ENCODE results near the gene LRRC36. TPM values are rescaled to one million over a fixed set of nuclear protein-coding genes. Genes with fewer than 3 reads are reported as not detected.

Gene LRRC36
- total and polyA plus RNA-seq, 2 of the 13 experiments (the other 11 are each of a cell fraction or from before 2014, with no cell fraction given) = 0.12 to 0.15 TPM

DNA sequence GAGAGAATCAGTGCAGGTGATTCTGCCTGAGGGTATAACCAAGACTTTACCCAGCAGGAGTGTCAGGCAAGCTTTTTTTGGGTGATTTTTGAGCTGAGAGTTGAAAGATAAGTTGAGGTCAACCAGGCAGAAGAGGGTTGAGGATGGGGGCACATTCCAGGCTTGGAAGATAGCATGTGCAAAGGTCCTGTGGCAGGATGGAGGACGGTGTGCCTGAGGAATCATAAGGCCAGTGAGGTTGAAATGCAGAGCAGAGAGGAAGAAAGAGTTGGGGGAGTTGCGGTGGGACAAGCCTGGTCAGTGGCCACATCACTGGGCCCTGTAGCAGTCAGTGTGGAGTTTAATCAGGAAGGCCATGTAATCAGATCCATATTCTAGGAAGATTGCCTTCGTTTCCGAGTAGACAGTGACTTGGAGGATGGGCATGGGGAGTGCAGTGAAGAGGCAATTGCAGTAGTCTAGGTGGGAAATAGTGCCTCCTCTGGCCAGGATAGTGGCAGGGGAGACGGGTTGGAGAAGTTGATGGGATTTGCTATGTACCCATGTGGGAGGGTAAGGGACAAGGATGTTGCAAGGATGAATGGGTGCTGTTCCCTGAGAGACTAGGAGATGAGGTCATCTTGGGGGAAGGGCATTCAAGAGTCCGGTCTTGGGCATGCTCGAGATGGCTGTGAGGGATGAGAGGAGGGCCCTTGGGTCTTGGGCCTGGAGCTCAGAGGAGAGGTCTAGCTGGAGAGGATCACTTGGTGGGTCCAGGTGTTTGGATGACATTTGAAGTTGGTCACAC, 43.4 kb upstream of the LRRC36 start:
- no peaks in the 10 kb centered on the region for H3K36me3 ChIP-seq (replicated peaks in 1 of 2; ENCODE audit: control insufficient read depth in 1 of 2, insufficient read depth in 2 of 2, low read length in 2 of 2)
- H3K4me3 ChIP-seq (replicated peaks in 1 of 3; ENCODE audit: insufficient read depth in 1 of 3, low read depth in 2 of 3, low read length in 3 of 3) = no peak overlapping the region
- no peaks in the 10 kb centered on the region for H3K27me3 ChIP-seq (ENCODE audit: control insufficient read depth in 1 of 2, insufficient read depth in 2 of 2, low read length in 2 of 2)
- no peak for DNase-seq (ENCODE audit: low spot score)
- intact Hi-C loops (cut with micrococcal nuclease; ENCODE audit: unreplicated experiment) = no loop called here
- no peaks in the 10 kb centered on the region for H4K20me1 ChIP-seq (ENCODE audit: insufficient read depth, low read length)
- H3K4me1 ChIP-seq (ENCODE audit: insufficient read depth, low read length) = peaks cover 14% of the 10 kb centered on the region
- no peak overlapping the region for H3K27ac ChIP-seq (ENCODE audit: extremely low read length, insufficient read depth, low read length)
- H3K9ac ChIP-seq (ENCODE audit: insufficient read depth, low read depth, low read length) = no peak overlapping the region
- POLR2A ChIA-PET = no interaction called here
- ATAC-seq = no peak
- BruUV-seq (replicated peaks) = no TSS peak
- H3K9me3 ChIP-seq (ENCODE audit: low read length) = no peaks in the 10 kb centered on the region
- no peak for FAIRE-seq
- CTCF ChIA-PET (ENCODE audit: low intra/inter-chr PET ratio, low total read pairs) = no interaction called here
- H3K4me2 ChIP-seq (ENCODE audit: low read depth, low read length) = no peak overlapping the region
- TF ChIP-seq NFIB (CRISPR knock-in tag; IDR thresholded peaks at IDR 0.05; ENCODE audit: borderline replicate concordance) (no peak), ATF7 (IDR thresholded peaks at IDR 0.05) (peak; percentile 72), ATF7 (CRISPR knock-in tag; IDR thresholded peaks at IDR 0.05) (no peak)
- WGBS (ENCODE audit: low lambda C conversion rate) = 77% methylated on average over 7 of the region's 7 CpGs
- no peak overlapping the region for H2AFZ ChIP-seq (ENCODE audit: low read length)
- H3K79me2 ChIP-seq (ENCODE audit: insufficient read depth, low read length) = peaks cover 4% of the 10 kb centered on the region
- in situ Hi-C loops (cut with HindIII; ENCODE audit: extremely low pct_ligation_motif_present, low pct_unique_long_range_greater_than_20kb) = no loop called here

DNA sequence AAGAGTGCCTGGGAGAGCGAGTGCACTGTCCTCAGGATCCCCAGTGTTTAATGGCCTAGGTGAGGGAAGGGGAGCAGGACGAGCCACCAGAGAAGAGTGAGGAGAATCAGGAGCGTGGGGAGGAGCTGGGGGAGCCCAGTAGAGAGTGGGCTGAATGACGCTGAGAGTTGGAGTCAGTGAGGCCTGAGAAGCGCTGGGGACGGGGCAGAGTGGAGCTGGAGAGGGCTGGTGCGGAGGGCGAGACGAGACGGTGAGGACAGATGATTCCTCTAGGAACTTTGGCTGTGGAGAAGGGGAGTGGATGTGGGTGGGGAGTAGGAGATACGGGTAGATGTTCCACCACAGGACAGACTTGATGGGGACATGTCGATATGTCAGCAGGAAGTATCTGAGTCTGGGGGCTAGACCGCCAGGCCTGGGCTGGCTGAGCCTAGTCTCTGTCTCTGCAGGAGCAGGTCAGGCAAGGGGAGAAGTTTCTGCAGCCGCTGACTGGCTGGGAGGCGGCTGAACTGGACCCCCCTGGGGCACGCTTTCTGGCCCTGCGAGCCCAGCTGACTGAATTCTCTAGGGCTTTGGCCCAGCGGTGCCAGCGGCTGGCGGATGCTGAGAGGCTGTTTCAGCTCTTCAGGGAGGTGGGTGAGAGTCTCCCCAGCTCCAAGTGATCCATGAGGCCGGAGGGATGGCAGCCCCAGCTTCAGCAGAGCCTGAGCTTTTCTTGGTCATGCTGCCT, 42.6 kb upstream of the LRRC36 start:
- in situ Hi-C loops (cut with HindIII; ENCODE audit: extremely low pct_ligation_motif_present, low pct_unique_long_range_greater_than_20kb) (no loop called here), intact Hi-C loops (cut with micrococcal nuclease; ENCODE audit: unreplicated experiment) (no loop called here)
- Histone ChIP-seq H2AFZ (ENCODE audit: low read length) (no peak overlapping the region), H3K4me2 (ENCODE audit: low read depth, low read length) (no peak overlapping the region), H3K9ac (ENCODE audit: insufficient read depth, low read depth, low read length) (no peak overlapping the region), H4K20me1 (ENCODE audit: insufficient read depth, low read length) (no peaks in the 10 kb centered on the region), H3K4me3 (replicated peaks in 1 of 3; ENCODE audit: insufficient read depth in 1 of 3, low read depth in 2 of 3, low read length in 3 of 3) (no peak overlapping the region), H3K36me3 (replicated peaks in 1 of 2; ENCODE audit: control insufficient read depth in 1 of 2, insufficient read depth in 2 of 2, low read length in 2 of 2) (no peaks in the 10 kb centered on the region), H3K79me2 (ENCODE audit: insufficient read depth, low read length) (no peaks in the 10 kb centered on the region), H3K27ac (ENCODE audit: extremely low read length, insufficient read depth, low read length) (no peak overlapping the region), H3K9me3 (ENCODE audit: low read length) (no peaks in the 10 kb centered on the region), H3K4me1 (ENCODE audit: insufficient read depth, low read length) (peaks cover 8% of the 10 kb centered on the region), H3K27me3 (ENCODE audit: control insufficient read depth in 1 of 2, insufficient read depth in 2 of 2, low read length in 2 of 2) (no peaks in the 10 kb centered on the region)
- DNase-seq (ENCODE audit: low spot score) (no peak), FAIRE-seq (no peak), ATAC-seq (no peak)
- TF ChIP-seq REPIN1 (CRISPR knock-in tag; IDR thresholded peaks at IDR 0.05; ENCODE audit: borderline replicate concordance, low read depth) (no peak), BORCS8-MEF2B (CRISPR knock-in tag; IDR thresholded peaks at IDR 0.05) (no peak), ESRRA (CRISPR knock-in tag; IDR thresholded peaks at IDR 0.05; ENCODE audit: low read depth) (no peak), ZNF768 (CRISPR knock-in tag; IDR thresholded peaks at IDR 0.05) (no peak), YEATS2 (CRISPR knock-in tag; IDR thresholded peaks at IDR 0.05; ENCODE audit: borderline replicate concordance) (no peak), RXRB (CRISPR knock-in tag; IDR thresholded peaks at IDR 0.05; ENCODE audit: borderline replicate concordance) (no peak), CENPX (CRISPR knock-in tag; IDR thresholded peaks at IDR 0.05) (no peak), ZNF292 (CRISPR knock-in tag; IDR thresholded peaks at IDR 0.05; ENCODE audit: borderline replicate concordance, low read depth) (no peak), ARHGAP35 (CRISPR knock-in tag; IDR thresholded peaks at IDR 0.05; ENCODE audit: borderline replicate concordance) (no peak), PLRG1 (conservative IDR thresholded peaks at IDR 0.05) (no peak)
- TF ChIP-seq, protein P1, sequence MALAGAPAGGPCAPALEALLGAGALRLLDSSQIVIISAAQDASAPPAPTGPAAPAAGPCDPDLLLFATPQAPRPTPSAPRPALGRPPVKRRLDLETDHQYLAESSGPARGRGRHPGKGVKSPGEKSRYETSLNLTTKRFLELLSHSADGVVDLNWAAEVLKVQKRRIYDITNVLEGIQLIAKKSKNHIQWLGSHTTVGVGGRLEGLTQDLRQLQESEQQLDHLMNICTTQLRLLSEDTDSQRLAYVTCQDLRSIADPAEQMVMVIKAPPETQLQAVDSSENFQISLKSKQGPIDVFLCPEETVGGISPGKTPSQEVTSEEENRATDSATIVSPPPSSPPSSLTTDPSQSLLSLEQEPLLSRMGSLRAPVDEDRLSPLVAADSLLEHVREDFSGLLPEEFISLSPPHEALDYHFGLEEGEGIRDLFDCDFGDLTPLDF (CRISPR knock-in tag; IDR thresholded peaks at IDR 0.05) = no peak
- no TSS peak for BruUV-seq (replicated peaks)
- WGBS (ENCODE audit: low lambda C conversion rate) = 94% methylated on average over 17 of the region's 21 CpGs
- CTCF ChIA-PET (ENCODE audit: low intra/inter-chr PET ratio, low total read pairs) = interaction anchor here (1.1 kb wide), 1 partner anchor 23 kb away, joined by 4 read pairs; no protein-coding TSS in a partner anchor
- POLR2A ChIA-PET = interaction anchor here (1.1 to 1.6 kb wide), 2 partner anchors 10 to 23 kb away, joined by 3 to 5 read pairs; no protein-coding TSS in a partner anchor
